CD4-positive, alpha-beta T cell (primary cell): ENCODE results near the gene MAPK8IP1. TPM values are rescaled to one million over a fixed set of nuclear protein-coding genes. Genes with fewer than 3 reads are reported as not detected.
"Not testable (repeated sequence)": the region's sequence is repeated elsewhere in the genome, so short reads cannot be mapped to it uniquely, and the experiment has no call there.

Experiments
- ATAC-seq: fragments of 200-7000 bp; cut with Tn5 transposase; one replicate; pipeline ENCODE4 v1.10.0; 2022; ENCODE audit warnings: mild to moderate bottlenecking; ENCODE audit not compliant: poor library complexity
- CTCF ChIA-PET: fragments of 350-600 bp; sonication (Branson Sonifier 250); formaldehyde crosslinking; loops from one replicate; lab custom pipeline; 2021; ENCODE audit warnings: antibody characterized with exemption, inconsistent platforms; lab: Charles Lee
- POLR2A ChIA-PET: fragments of 350-600 bp; sonication (Branson Sonifier 250); formaldehyde crosslinking; loops from one replicate; lab custom pipeline; 2021; ENCODE audit warnings: antibody characterized with exemption, inconsistent platforms; lab: Charles Lee
- DNase-seq, 14 experiments: peaks; one replicate each; pipeline ENCODE4 v3.0.0-alpha.2; 2013 to 2020; ENCODE audit warnings: mixed read lengths in 2 of 14
- H3K27ac ChIP-seq, 2 donors: one replicate each; pipeline versions ENCODE4 v1.5.1 to v1.7.0; 2013; ENCODE audit warnings: low read length in 2 of 2, low read depth in 1 of 2, mild to moderate bottlenecking in 1 of 2
- H3K27me3 ChIP-seq, 2 experiments: 1 replicate in 1 of 2; 2 replicates in 1 of 2; pipeline versions ENCODE4 v1.6.1 to v1.7.0; 2013; ENCODE audit warnings: low read length in 2 of 2, control low read depth in 1 of 2, mild to moderate bottlenecking in 1 of 2, moderate library complexity in 1 of 2; ENCODE audit not compliant: insufficient read depth in 2 of 2, control insufficient read depth in 1 of 2
- H3K36me3 ChIP-seq: one replicate; pipeline ENCODE4 v1.6.1; 2013; ENCODE audit warnings: low read length, control low read depth; ENCODE audit not compliant: insufficient read depth
- H3K4me1 ChIP-seq: one replicate; pipeline ENCODE4 v1.6.1; 2013; ENCODE audit warnings: low read length, control low read depth; ENCODE audit not compliant: insufficient read depth
- H3K4me3 ChIP-seq: one replicate; pipeline ENCODE4 v1.5.1; 2013; ENCODE audit warnings: mild to moderate bottlenecking, low read length, moderate library complexity
- H3K9me3 ChIP-seq, 2 experiments: 1 replicate in 1 of 2; 2 replicates in 1 of 2; pipeline versions ENCODE4 v1.6.1 to v1.7.0; 2013; ENCODE audit warnings: low read length in 2 of 2, mild to moderate bottlenecking in 2 of 2, control low read depth in 1 of 2, moderate library complexity in 1 of 2; ENCODE audit not compliant: control insufficient read depth in 1 of 2, insufficient read depth in 1 of 2
- H3K27ac Mint-ChIP-seq: one replicate; pipeline ENCODE4 v1.8.0; 2020; ENCODE audit warnings: mixed read lengths
- H3K27me3 Mint-ChIP-seq: one replicate; pipeline ENCODE4 v1.8.0; 2021; ENCODE audit warnings: mixed read lengths
- H3K36me3 Mint-ChIP-seq: one replicate; pipeline ENCODE4 v1.8.0; 2021; ENCODE audit warnings: low read depth, mixed read lengths
- H3K4me1 Mint-ChIP-seq: one replicate; pipeline ENCODE4 v1.8.0; 2021; ENCODE audit warnings: low read depth, mixed read lengths
- H3K4me3 Mint-ChIP-seq: one replicate; pipeline ENCODE4 v1.8.0; 2020; ENCODE audit warnings: mild to moderate bottlenecking, mixed read lengths
- H3K9me3 Mint-ChIP-seq: one replicate; pipeline ENCODE4 v1.8.0; 2020; ENCODE audit warnings: mixed read lengths
- CTCF ChIP-seq: fragments of 200-600 bp; IDR thresholded peaks from one replicate; pipeline ENCODE4 v1.8.0; 2022; ENCODE audit warnings: antibody characterized with exemption, mild to moderate bottlenecking
- intact Hi-C, 2 experiments: fragments of 100-400 bp; cut with DNase I in 1 of 2; cut with micrococcal nuclease in 1 of 2; formaldehyde crosslinking; loops; one replicate each; pipeline versions ENCODE4 v1.15.1 to v1.9.0; 2023 to 2025; cut with DNase I, micrococcal nuclease
- polyA plus RNA-seq, 2 donors: library from polyadenylated mRNA; unstranded; fragments of 120-200 nt; gene quantifications; one replicate each; pipeline ENCODE4 v1.2.1, GENCODE V29; 2013
- total RNA-seq, 174 experiments: library from RNA in 2 of 174; stranded (reverse) in 2 of 174; gene quantifications; one replicate each; pipeline ENCODE4 v1.2.3 and lab custom pipeline; 2021 to 2026

The MAPK8IP1 gene
- 1 to 10 TPM; 2.3 to 2.4 TPM for total RNA-seq
- 0.25 TPM for polyA plus RNA-seq (2013, experiment 1 of 2)
- polyA plus RNA-seq (2013, experiment 2 of 2): 1.9 TPM
- 0.20 to 26.7 (median 1.7) reads per million in 172 experiments for total RNA-seq (lab: John Stamatoyannopoulos, UW)

- TF ChIP-seq CTCF: no peak
- Mint-ChIP-seq H3K27ac (peak within 1 kb of the TSS; percentile 77), H3K4me1 (peaks cover 11% of the 10 kb centered on the region), H3K9me3 (no peaks in the 10 kb centered on the region), H3K4me3 (peak within 1 kb of the TSS; percentile 81), H3K36me3 (peaks cover 36% of the 10 kb centered on the region), H3K27me3 (peaks cover 5% of the 10 kb centered on the region)
- Histone ChIP-seq H3K27ac (no peak within 1 kb of the TSS), H3K4me1 (peaks cover 13% of the 10 kb centered on the region), H3K36me3 (peaks cover 15% of the 10 kb centered on the region), H3K9me3 (peaks cover 0 to 5% of the 10 kb centered on the region in 2 experiments), H3K4me3 (peak within 1 kb of the TSS; percentile 41), H3K27me3 (no peaks in the 10 kb centered on the region)
- DNase-seq (peak; percentile 14 to 83 (median 46)), ATAC-seq (peak; percentile 74)
- ChIA-PET CTCF (no interaction called here), POLR2A (no interaction called here)
- intact Hi-C loops: loop anchor here in 1 of 2 experiments (5.0 kb wide), 1 partner anchor 507 kb away; the partner anchor contains the start of gene CHRM4
Observed at GRCh38 chr11:45885274-45885920, at the start of gene MAPK8IP1. Gene MAPK8IP1, plus strand, starts transcription at chr11:45885651. Its CDS starts 170 bp downstream, at chr11:45885821.

DNA sequence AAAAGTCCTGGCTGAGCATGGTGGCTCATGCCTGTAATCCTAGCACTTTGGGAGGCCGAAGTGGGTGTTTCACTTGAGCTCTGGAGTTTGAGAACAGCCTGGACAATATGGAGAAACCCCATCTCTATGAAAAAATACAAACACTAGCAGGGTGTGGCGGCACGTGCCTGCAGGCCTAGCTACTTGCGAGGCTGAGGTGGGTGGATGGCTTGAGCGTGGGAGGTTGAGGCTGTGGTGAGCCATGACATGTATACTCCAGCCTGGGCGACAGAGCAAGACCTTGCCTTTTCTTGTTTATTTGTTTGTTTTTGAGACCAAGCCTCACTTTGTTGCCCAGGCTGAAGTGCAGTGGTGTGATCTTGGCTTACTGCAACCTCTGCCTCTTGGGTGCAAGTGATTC lies 46.2 kb upstream of the MAPK8IP1 start:
- intact Hi-C loops: no loop called here
- no peaks in the 10 kb centered on the region for H3K36me3 ChIP-seq
- no peak overlapping the region for H3K27ac ChIP-seq
- Mint-ChIP-seq H3K9me3 (no peaks in the 10 kb centered on the region), H3K4me1 (peaks cover 15% of the 10 kb centered on the region), H3K4me3 (no peak overlapping the region), H3K27ac (no peak overlapping the region), H3K27me3 (no peaks in the 10 kb centered on the region), H3K36me3 (no peaks in the 10 kb centered on the region)
- no peak overlapping the region for H3K4me3 ChIP-seq
- H3K27me3 ChIP-seq: no peaks in the 10 kb centered on the region
- TF ChIP-seq CTCF: no peak
- ChIA-PET POLR2A (no interaction called here), CTCF (no interaction called here)
- peaks cover 15% of the 10 kb centered on the region for H3K4me1 ChIP-seq
- ATAC-seq (no peak), DNase-seq (peak in 1 of 14 experiments; percentile 6)
- H3K9me3 ChIP-seq: no peaks in the 10 kb centered on the region

- H3K36me3 ChIP-seq, H3K4me3 ChIP-seq, H3K27me3 ChIP-seq, POLR2A ChIA-PET, CTCF ChIA-PET, H3K27ac Mint-ChIP-seq, DNase-seq, ATAC-seq, H3K4me1 ChIP-seq, H3K27ac ChIP-seq, H3K4me3 Mint-ChIP-seq, H3K9me3 ChIP-seq, H3K27me3 Mint-ChIP-seq, H3K9me3 Mint-ChIP-seq, H3K36me3 Mint-ChIP-seq: not testable (repeated sequence)
- peaks cover 14% of the 10 kb centered on the region for H3K4me1 Mint-ChIP-seq
- intact Hi-C loops: loop anchor here (5.0 to 10.0 kb wide), 4 partner anchors 167 to 1927 kb away; partner anchors contain the start of genes ATG13 (in 1 of the 2), FNBP4 (in 1 of the 2) and HARBI1 (in 1 of the 2)
Observed at GRCh38 chr11:45840251-45840650, 45.2 kb upstream of the MAPK8IP1 start.
